GM23338 (cell line): Measurements from ENCODE around the gene PPP1R14B. TPM values are rescaled to one million over a fixed set of nuclear protein-coding genes. Genes with fewer than 3 reads are reported as not detected.

Experiments used
- ATAC-seq: fragments of 200-7000 bp; cut with Tn5 transposase; 3 replicates; pipeline ENCODE4 v1.9.1; 2020
- DNase-seq: peaks from one replicate; pipeline ENCODE4 v3.0.0-alpha.2; 2015; ENCODE audit warnings: low spot score
- H2AFZ ChIP-seq: fragments of 200-600 bp; sonication (generic); 2 replicates; pipeline ENCODE4 v1.8.0; 2016; ENCODE audit warnings: antibody characterized with exemption, mild to moderate bottlenecking, moderate library complexity
- H3F3A ChIP-seq: fragments of 200-600 bp; sonication (generic); replicated peaks from 2 replicates; pipeline ENCODE4 v1.8.0; 2017; ENCODE audit warnings: antibody characterized with exemption, mixed run types, low read depth
- H3K27ac ChIP-seq: fragments of 200-600 bp; sonication (generic); 2 replicates; pipeline ENCODE4 v1.6.1; 2016; ENCODE audit warnings: low read depth
- H3K27me3 ChIP-seq: fragments of 200-600 bp; sonication (generic); 2 replicates; pipeline ENCODE4 v1.8.0; 2016; ENCODE audit warnings: mild to moderate bottlenecking, mixed run types, moderate library complexity; ENCODE audit not compliant: insufficient read depth
- H3K36me3 ChIP-seq: fragments of 200-600 bp; sonication (generic); 2 replicates; pipeline ENCODE4 v1.8.0; 2016; ENCODE audit warnings: mild to moderate bottlenecking; ENCODE audit not compliant: insufficient read depth
- H3K4me1 ChIP-seq: fragments of 200-600 bp; sonication (generic); 2 replicates; pipeline ENCODE4 v1.8.0; 2016; ENCODE audit warnings: mild to moderate bottlenecking, moderate library complexity; ENCODE audit not compliant: insufficient read depth
- H3K4me2 ChIP-seq: fragments of 200-600 bp; sonication (generic); 2 replicates; pipeline ENCODE4 v1.7.1; 2017; ENCODE audit warnings: mixed run types
- H3K4me3 ChIP-seq: fragments of 200-600 bp; sonication (generic); 2 replicates; pipeline ENCODE4 v1.6.1; 2016; ENCODE audit warnings: mixed run types
- H3K79me2 ChIP-seq: fragments of 200-600 bp; sonication (generic); replicated peaks from 2 replicates; pipeline ENCODE4 v1.8.0; 2017; ENCODE audit warnings: mild to moderate bottlenecking; ENCODE audit not compliant: insufficient read depth
- H3K9me2 ChIP-seq: fragments of 200-600 bp; sonication (generic); 2 replicates; pipeline ENCODE4 v1.8.0; 2017; ENCODE audit not compliant: insufficient read depth
- H4K20me1 ChIP-seq: fragments of 200-600 bp; sonication (generic); replicated peaks from 2 replicates; pipeline ENCODE4 v1.8.0; 2017; ENCODE audit warnings: mild to moderate bottlenecking; ENCODE audit not compliant: insufficient read depth
- H3K27ac Mint-ChIP-seq: 2 replicates; pipeline ENCODE4 v1.8.0; 2020; ENCODE audit warnings: inconsistent platforms, mild to moderate bottlenecking, moderate library complexity, mixed read lengths
- H3K27me3 Mint-ChIP-seq: 3 replicates; pipeline ENCODE4 v1.8.0; 2022; ENCODE audit warnings: low read depth, mild to moderate bottlenecking, moderate library complexity, mixed read lengths, inconsistent platforms; ENCODE audit not compliant: insufficient read depth, poor library complexity
- H3K36me3 Mint-ChIP-seq: 3 replicates; pipeline ENCODE4 v1.8.0; 2021; ENCODE audit warnings: low read depth, mild to moderate bottlenecking, inconsistent platforms, moderate library complexity, mixed read lengths
- H3K4me1 Mint-ChIP-seq: 3 replicates; pipeline ENCODE4 v1.8.0; 2020; ENCODE audit warnings: mild to moderate bottlenecking, inconsistent platforms, mixed read lengths
- H3K4me3 Mint-ChIP-seq: 3 replicates; pipeline ENCODE4 v1.8.0; 2021; ENCODE audit warnings: moderate library complexity, mild to moderate bottlenecking, inconsistent platforms, mixed read lengths
- H3K9me3 Mint-ChIP-seq: 3 replicates; pipeline ENCODE4 v1.8.0; 2020; ENCODE audit warnings: moderate library complexity, mild to moderate bottlenecking, inconsistent platforms, mixed read lengths
- CREB1 ChIP-seq: fragments of 250-450 bp; sonication (Bioruptor Pico); IDR thresholded peaks from 2 replicates; pipeline ENCODE4 v1.5.0; 2020; ENCODE audit warnings: low read depth, mild to moderate bottlenecking, moderate library complexity
- EZH2 ChIP-seq: fragments of 200-600 bp; sonication (generic); IDR thresholded peaks from one replicate; pipeline ENCODE4 v1.8.0; 2017; ENCODE audit warnings: antibody characterized with exemption, mild to moderate bottlenecking, low read depth; ENCODE audit not compliant: unreplicated experiment
- EZH2phosphoT487 ChIP-seq: fragments of 200-600 bp; sonication (generic); IDR thresholded peaks from one replicate; pipeline ENCODE4 v1.8.1; 2018; ENCODE audit warnings: antibody characterized with exemption; ENCODE audit not compliant: unreplicated experiment
- JUNB ChIP-seq: IDR thresholded peaks from one replicate; pipeline ENCODE4 v1.6.1; 2016; ENCODE audit warnings: antibody characterized with exemption; ENCODE audit not compliant: unreplicated experiment
- NANOG ChIP-seq: IDR thresholded peaks from 2 replicates; pipeline ENCODE4 v1.6.1; 2016; ENCODE audit warnings: antibody characterized with exemption, borderline replicate concordance
- POLR2AphosphoS5 ChIP-seq: IDR thresholded peaks from 2 replicates; pipeline ENCODE4 v1.6.1; 2016; ENCODE audit warnings: antibody characterized with exemption, low read depth
- STAT1 ChIP-seq: IDR thresholded peaks from one replicate; pipeline ENCODE4 v1.6.1; 2016; ENCODE audit warnings: antibody characterized with exemption; ENCODE audit not compliant: unreplicated experiment
- ZNF331 ChIP-seq: fragments of 250-450 bp; sonication (Bioruptor Pico); IDR thresholded peaks from 2 replicates; pipeline ENCODE4 v1.5.0; 2020; ENCODE audit warnings: low read depth, mild to moderate bottlenecking, moderate library complexity
- polyA plus RNA-seq: library from polyadenylated mRNA; unstranded; fragments of >200 nt; fragmentation: Nextera tagmentation; extraction: Ambion mirVana; gene quantifications from 2 replicates; pipeline ENCODE4 v1.2.1, GENCODE V29; 2016
- total RNA-seq: library from RNA; depleted of rRNA; stranded (reverse); fragments of >200 nt; shearing (Covaris generic); gene quantifications from 2 replicates; pipeline ENCODE4 v1.2.3, GENCODE V29; 2014
- TF ChIP-seq, protein P1 (sequence below): fragments of 250-450 bp; sonication (Bioruptor Pico); IDR thresholded peaks from 2 replicates; pipeline ENCODE4 v1.5.0; 2020; ENCODE audit warnings: mild to moderate bottlenecking, moderate library complexity

Gene PPP1R14B
- total and polyA plus RNA-seq, 2 experiments from 2014 or later: 250 to 315 TPM

DNA sequence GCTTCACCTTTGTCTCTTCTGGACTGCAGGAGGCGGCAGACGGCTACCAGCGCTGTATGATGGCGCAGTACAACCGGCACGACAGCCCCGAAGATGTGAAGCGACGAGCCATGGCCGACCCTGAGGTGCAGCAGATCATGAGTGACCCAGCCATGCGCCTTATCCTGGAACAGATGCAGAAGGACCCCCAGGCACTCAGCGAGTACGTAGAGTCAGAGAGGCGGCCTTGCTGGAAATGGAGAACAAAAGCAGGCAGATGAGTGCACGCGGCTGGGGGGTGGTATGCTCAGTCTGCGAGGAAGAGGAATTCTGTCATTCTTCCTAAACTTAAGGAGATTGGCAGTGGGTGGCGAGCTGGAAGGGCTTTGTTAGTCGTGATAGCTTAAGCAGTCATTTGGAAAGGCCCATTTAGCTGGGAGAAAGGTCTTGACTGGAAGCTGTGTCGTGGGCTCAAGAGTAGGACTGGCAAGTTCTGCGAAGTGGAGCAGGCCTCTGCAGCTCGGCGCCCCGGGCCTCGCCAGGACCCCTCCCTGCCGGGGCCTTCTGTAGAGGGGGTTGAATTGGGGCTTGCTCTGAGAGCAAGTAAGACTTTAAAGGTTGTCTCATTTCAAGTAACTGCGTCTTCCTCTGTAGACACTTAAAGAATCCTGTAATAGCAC is 43.2 kb downstream of the PPP1R14B start (continued):
- TF ChIP-seq, protein P1, sequence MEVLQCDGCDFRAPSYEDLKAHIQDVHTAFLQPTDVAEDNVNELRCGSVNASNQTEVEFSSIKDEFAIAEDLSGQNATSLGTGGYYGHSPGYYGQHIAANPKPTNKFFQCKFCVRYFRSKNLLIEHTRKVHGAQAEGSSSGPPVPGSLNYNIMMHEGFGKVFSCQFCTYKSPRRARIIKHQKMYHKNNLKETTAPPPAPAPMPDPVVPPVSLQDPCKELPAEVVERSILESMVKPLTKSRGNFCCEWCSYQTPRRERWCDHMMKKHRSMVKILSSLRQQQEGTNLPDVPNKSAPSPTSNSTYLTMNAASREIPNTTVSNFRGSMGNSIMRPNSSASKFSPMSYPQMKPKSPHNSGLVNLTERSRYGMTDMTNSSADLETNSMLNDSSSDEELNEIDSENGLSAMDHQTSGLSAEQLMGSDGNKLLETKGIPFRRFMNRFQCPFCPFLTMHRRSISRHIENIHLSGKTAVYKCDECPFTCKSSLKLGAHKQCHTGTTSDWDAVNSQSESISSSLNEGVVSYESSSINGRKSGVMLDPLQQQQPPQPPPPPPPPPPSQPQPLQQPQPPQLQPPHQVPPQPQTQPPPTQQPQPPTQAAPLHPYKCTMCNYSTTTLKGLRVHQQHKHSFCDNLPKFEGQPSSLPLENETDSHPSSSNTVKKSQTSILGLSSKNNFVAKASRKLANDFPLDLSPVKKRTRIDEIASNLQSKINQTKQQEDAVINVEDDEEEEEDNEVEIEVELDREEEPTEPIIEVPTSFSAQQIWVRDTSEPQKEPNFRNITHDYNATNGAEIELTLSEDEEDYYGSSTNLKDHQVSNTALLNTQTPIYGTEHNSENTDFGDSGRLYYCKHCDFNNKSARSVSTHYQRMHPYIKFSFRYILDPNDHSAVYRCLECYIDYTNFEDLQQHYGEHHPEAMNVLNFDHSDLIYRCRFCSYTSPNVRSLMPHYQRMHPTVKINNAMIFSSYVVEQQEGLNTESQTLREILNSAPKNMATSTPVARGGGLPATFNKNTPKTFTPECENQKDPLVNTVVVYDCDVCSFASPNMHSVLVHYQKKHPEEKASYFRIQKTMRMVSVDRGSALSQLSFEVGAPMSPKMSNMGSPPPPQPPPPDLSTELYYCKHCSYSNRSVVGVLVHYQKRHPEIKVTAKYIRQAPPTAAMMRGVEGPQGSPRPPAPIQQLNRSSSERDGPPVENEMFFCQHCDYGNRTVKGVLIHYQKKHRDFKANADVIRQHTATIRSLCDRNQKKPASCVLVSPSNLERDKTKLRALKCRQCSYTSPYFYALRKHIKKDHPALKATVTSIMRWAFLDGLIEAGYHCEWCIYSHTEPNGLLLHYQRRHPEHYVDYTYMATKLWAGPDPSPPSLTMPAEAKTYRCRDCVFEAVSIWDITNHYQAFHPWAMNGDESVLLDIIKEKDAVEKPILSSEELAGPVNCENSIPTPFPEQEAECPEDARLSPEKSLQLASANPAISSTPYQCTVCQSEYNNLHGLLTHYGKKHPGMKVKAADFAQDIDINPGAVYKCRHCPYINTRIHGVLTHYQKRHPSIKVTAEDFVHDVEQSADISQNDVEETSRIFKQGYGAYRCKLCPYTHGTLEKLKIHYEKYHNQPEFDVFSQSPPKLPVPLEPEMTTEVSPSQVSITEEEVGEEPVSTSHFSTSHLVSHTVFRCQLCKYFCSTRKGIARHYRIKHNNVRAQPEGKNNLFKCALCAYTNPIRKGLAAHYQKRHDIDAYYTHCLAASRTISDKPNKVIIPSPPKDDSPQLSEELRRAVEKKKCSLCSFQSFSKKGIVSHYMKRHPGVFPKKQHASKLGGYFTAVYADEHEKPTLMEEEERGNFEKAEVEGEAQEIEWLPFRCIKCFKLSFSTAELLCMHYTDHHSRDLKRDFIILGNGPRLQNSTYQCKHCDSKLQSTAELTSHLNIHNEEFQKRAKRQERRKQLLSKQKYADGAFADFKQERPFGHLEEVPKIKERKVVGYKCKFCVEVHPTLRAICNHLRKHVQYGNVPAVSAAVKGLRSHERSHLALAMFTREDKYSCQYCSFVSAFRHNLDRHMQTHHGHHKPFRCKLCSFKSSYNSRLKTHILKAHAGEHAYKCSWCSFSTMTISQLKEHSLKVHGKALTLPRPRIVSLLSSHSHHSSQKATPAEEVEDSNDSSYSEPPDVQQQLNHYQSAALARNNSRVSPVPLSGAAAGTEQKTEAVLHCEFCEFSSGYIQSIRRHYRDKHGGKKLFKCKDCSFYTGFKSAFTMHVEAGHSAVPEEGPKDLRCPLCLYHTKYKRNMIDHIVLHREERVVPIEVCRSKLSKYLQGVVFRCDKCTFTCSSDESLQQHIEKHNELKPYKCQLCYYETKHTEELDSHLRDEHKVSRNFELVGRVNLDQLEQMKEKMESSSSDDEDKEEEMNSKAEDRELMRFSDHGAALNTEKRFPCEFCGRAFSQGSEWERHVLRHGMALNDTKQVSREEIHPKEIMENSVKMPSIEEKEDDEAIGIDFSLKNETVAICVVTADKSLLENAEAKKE (CRISPR knock-in tag): no peak
- TF ChIP-seq NANOG (no peak), EZH2phosphoT487 (no peak), STAT1 (no peak), ZNF331 (CRISPR knock-in tag) (no peak), JUNB (no peak), EZH2 (no peak), POLR2AphosphoS5 (no peak), CREB1 (CRISPR knock-in tag) (no peak)

DNA sequence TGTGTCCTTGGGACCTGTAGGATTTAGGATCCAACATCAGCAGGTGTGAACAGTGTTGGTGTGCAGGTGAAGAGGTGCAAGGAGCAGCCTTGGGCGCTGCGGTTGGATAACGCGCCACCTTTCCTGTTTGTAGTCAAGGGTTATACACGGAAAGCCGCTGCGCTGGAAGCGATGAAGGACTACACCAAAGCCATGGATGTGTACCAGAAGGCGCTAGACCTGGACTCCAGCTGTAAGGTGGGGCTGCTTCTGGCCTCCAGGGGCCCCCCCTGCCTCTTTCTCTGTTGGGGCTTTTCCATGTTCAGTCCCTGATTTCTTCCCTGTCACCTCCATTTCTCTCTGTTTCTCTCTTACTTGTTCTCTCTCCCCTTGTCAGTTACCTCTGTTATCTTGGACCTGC is 43.8 kb downstream of the PPP1R14B start:
- no peaks in the 10 kb centered on the region for H3K9me2 ChIP-seq
- H3K4me3 ChIP-seq: no peak overlapping the region
- H3K27ac ChIP-seq: no peak overlapping the region
- 0 out of 2 replicates have a peak, but pooled peaks cover 10% of the 10 kb centered on the region for H3K79me2 ChIP-seq
- DNase-seq: no peak
- Mint-ChIP-seq H3K4me1 (peaks cover 18% of the 10 kb centered on the region), H3K4me3 (no peak overlapping the region), H3K9me3 (no peaks in the 10 kb centered on the region), H3K27ac (no peak overlapping the region), H3K36me3 (peaks cover 79% of the 10 kb centered on the region), H3K27me3 (peaks cover 10% of the 10 kb centered on the region)
- peaks cover 60% of the 10 kb centered on the region for H3K36me3 ChIP-seq
- TF ChIP-seq STAT1: no peak
- TF ChIP-seq EZH2phosphoT487: no peak
- H3F3A ChIP-seq: peaks cover 55% of the 10 kb centered on the region
- no peak overlapping the region for H3K4me2 ChIP-seq
- peaks cover 44% of the 10 kb centered on the region for H4K20me1 ChIP-seq
- H3K27me3 ChIP-seq: no peaks in the 10 kb centered on the region
- no peak for ATAC-seq
- no peak overlapping the region for H2AFZ ChIP-seq
- H3K4me1 ChIP-seq: no peaks in the 10 kb centered on the region; the same call in 1 of the 2 replicates
